Heart right ventricle (tissue), 16 donors: ENCODE measurements around the gene DTNB. TPM values are rescaled to one million over a fixed set of nuclear protein-coding genes. Genes with fewer than 3 reads are reported as not detected.
A peak's percentile ranks its signal among the peaks of the same experiment; 100 is the strongest.

ENCODE experiments used
- ATAC-seq, 8 donors: fragments of 200-7000 bp; cut with Tn5 transposase; one replicate each; pipeline ENCODE4 v1.9.1; 2020; ENCODE audit warnings: mild to moderate bottlenecking in 8 of 8, moderate library complexity in 8 of 8, moderate number of reproducible peaks in 1 of 8
- DNase-seq, 2 donors: peaks; one replicate each; pipeline ENCODE4 v3.0.0-alpha.2; 2020
- H3K27ac ChIP-seq, 10 donors: fragments of 200-600 bp; sonication (generic) in 2 of 10; one replicate each; pipeline versions ENCODE4 v1.5.0 to v1.8.0; 2020 to 2022; ENCODE audit warnings: mild to moderate bottlenecking in 3 of 10
- H3K27me3 ChIP-seq, 7 donors: fragments of 200-600 bp; one replicate each; pipeline ENCODE4 v1.8.0; 2021 to 2022; ENCODE audit warnings: mild to moderate bottlenecking in 2 of 7
- H3K36me3 ChIP-seq, 9 donors: fragments of 200-600 bp; sonication (generic) in 1 of 9; one replicate each; pipeline versions ENCODE4 v1.5.0 to v1.8.0; 2020 to 2022; ENCODE audit warnings: mild to moderate bottlenecking in 2 of 9
- H3K4me1 ChIP-seq, 9 donors: fragments of 200-600 bp; sonication (generic) in 1 of 9; one replicate each; pipeline versions ENCODE4 v1.5.0 to v1.8.0; 2020 to 2022; ENCODE audit warnings: mild to moderate bottlenecking in 4 of 9
- H3K4me3 ChIP-seq, 10 donors: fragments of 200-600 bp; sonication (generic) in 2 of 10; one replicate each; pipeline versions ENCODE4 v1.5.0 to v1.8.0; 2020 to 2022; ENCODE audit warnings: mild to moderate bottlenecking in 7 of 10, moderate library complexity in 2 of 10
- H3K9me3 ChIP-seq, 11 donors: fragments of 200-600 bp in 10 of 11; sonication (generic) in 2 of 11; one replicate each; pipeline versions ENCODE4 v1.5.0 to v1.8.0; 2013 to 2022; ENCODE audit warnings: mild to moderate bottlenecking in 2 of 11, control low read depth in 1 of 11, moderate library complexity in 1 of 11
- WGBS, 2 donors: extraction: QIAGEN DNeasy Blood & Tissue Kit; methylation state at CpG; one replicate each; pipeline ENCODE4 v1.1.7; 2013; ENCODE audit warnings: inconsistent platforms in 1 of 2; 5-methylcytosine and 5-hydroxymethylcytosine counted together
- intact Hi-C, 10 donors: fragments of 100-400 bp; cut with DNase I; formaldehyde crosslinking; loops; one replicate each; pipeline versions ENCODE4 v1.11.1 to v1.14.2; 2022
- polyA plus RNA-seq, 2 donors: library from polyadenylated mRNA; stranded (reverse); fragments of 200-250 nt; gene quantifications; one replicate each; pipeline ENCODE4 v1.2.3, GENCODE V29; 2013
- total RNA-seq, 10 donors: library from RNA; stranded (reverse); fragmentation: NEBNext Ultra II Directional in 3 of 10; extraction: Animal tissue kit (Norgen Biotek cat#: 25700) in 3 of 10; gene quantifications; one replicate each; pipeline versions ENCODE4 v1.2.1 to v1.2.4, GENCODE V29; 2021 to 2023
- TF ChIP-seq, protein P1 (sequence below), 9 donors: fragments of 200-600 bp; sonication (generic) in 2 of 9; IDR thresholded peaks; one replicate each; pipeline versions ENCODE4 v1.5.0 to v1.8.0; 2021 to 2022; ENCODE audit warnings: antibody characterized with exemption in 9 of 9, mild to moderate bottlenecking in 5 of 9, moderate library complexity in 1 of 9
- donor health status: Arrhythmogenic right ventricular cardiomyopathy.
- donor health status: ischemic (EF 13 %, LVEDD 7.1; RV severe dilation, severe dysfunction).
- donor health status: healthy with polysubstance abuse.
- donor health status: DM: no; HTN: yes; CAD: no.
- donor health status: DM: no; HTN: no; CAD: no.
- donor health status: ischemic (EF 25% LVEDD 6.9; RV normal size, moderate dysfunction).
- donor health status: ischemic (EF 25% LVEDD 5.7; RV mildly dilated, moderate dysfunction).
- donor health status: healthy.
- donor health status: DM: yes; HTN: yes; CAD: no.
- donor health status: Ischemic cardiomyopathy.
- donor health status: ischemic (EF 35%, LVEDD 5.7; RV mildly dilated, moderate dysfunction).
- donor health status: nonischemic (EF 11% LVEDD 7.7; RV severe dilation, severe dysfunction).
- donor health status: DM: yes; HTN: yes; CAD: no.
- donor health status: PGD.
- donor health status: ischemic (EF 29% LVEDD 5.4; RV normal size, mild dysfunction).
- donor health status: nonischemic (EF 23%, LVEDD 6.1; RV moderate dilation, normal function).

DTNB gene
- total and polyA plus RNA-seq, 12 donors: 2.8 to 11.3 (median 7.8) TPM

DNA sequence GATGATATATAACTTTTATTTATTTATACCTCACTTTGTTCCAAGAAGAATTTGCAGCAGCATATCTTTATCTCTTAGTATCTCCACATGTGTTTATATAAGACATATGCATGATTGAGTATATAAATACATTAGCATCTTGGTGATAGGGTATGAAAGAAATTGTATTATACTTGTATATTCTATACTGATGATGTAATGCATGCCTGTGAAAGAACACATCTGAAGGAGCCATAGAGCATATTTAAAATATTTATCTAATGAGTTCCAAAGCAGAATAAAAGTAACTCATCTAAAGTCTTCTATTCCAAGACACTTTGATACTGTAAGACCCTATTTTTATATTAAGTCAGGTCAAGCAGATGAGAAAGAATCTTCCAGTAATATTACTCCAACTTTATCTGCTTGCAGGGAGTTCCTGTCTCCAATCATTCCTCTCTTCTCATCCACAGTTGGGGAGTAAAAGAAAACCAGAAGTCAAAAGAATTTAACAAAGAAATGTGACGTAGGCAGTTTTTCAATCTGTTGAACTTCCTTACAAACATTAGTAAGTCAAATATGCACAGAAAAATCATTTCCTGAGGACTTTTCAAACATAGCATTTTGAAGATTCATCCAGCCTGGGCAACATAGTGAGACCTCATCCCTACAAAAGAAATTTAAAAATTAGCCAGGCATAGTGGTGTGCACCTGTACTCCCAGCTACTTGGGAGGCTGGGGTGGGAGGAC, 76.7 kb downstream of the DTNB start:
- ATAC-seq (no peak), DNase-seq (no peak)
- H3K4me3 ChIP-seq: no peak overlapping the region
- H3K27me3 ChIP-seq: no peaks in the 10 kb centered on the region
- peak overlapping the region in 1 of 10 donors; percentile 65 for H3K27ac ChIP-seq
- no peaks in the 10 kb centered on the region for H3K9me3 ChIP-seq
- H3K4me1 ChIP-seq: peaks cover 0 to 26% (median 0%) of the 10 kb centered on the region in 9 donors
- no peaks in the 10 kb centered on the region for H3K36me3 ChIP-seq
- TF ChIP-seq, protein P1, sequence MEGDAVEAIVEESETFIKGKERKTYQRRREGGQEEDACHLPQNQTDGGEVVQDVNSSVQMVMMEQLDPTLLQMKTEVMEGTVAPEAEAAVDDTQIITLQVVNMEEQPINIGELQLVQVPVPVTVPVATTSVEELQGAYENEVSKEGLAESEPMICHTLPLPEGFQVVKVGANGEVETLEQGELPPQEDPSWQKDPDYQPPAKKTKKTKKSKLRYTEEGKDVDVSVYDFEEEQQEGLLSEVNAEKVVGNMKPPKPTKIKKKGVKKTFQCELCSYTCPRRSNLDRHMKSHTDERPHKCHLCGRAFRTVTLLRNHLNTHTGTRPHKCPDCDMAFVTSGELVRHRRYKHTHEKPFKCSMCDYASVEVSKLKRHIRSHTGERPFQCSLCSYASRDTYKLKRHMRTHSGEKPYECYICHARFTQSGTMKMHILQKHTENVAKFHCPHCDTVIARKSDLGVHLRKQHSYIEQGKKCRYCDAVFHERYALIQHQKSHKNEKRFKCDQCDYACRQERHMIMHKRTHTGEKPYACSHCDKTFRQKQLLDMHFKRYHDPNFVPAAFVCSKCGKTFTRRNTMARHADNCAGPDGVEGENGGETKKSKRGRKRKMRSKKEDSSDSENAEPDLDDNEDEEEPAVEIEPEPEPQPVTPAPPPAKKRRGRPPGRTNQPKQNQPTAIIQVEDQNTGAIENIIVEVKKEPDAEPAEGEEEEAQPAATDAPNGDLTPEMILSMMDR (IDR thresholded peaks at IDR 0.05): no peak
- intact Hi-C loops: no loop called here
- 76 to 93% methylated on average over 1 of the region's 1 CpG for WGBS, 2 donors

DNA sequence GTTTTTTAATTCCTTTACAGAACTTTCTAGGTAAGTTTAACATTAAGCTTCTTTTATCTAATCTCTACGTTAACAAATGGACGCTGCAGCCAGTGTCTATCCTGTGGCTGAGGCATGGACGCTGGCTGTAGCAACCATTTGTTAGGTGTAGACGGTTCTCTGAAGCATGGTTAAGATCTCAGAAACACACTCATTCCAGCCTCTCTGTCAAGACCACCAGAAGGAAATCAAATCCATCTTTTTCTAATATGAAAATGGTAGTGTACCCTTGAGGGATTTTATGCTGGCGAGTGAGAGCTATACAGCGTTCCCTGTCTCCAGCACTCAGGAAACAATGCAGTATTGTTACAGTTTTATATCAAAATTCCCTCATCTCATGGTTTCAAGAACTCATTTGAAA, 78.0 kb downstream of the DTNB start:
- Histone ChIP-seq H3K27me3 (no peaks in the 10 kb centered on the region), H3K4me1 (peaks cover 0 to 37% (median 0%) of the 10 kb centered on the region in 9 donors), H3K4me3 (no peak overlapping the region), H3K27ac (no peak overlapping the region), H3K9me3 (no peaks in the 10 kb centered on the region), H3K36me3 (no peaks in the 10 kb centered on the region)
- ATAC-seq (no peak), DNase-seq (no peak)
- TF ChIP-seq, protein P1 (IDR thresholded peaks at IDR 0.05): no peak
- WGBS, 2 donors: 88 to 93% methylated on average over 6 of the region's 6 CpGs
- intact Hi-C loops: no loop called here

- WGBS, 2 donors: 96 to 98% methylated on average over 3 of the region's 3 CpGs
- ATAC-seq: no peak
- Histone ChIP-seq H3K4me1 (peaks cover 0 to 39% (median 0%) of the 10 kb centered on the region in 9 donors), H3K9me3 (no peaks in the 10 kb centered on the region), H3K4me3 (no peak overlapping the region), H3K27me3 (no peaks in the 10 kb centered on the region), H3K36me3 (no peaks in the 10 kb centered on the region), H3K27ac (no peak overlapping the region)
- DNase-seq: no peak
- TF ChIP-seq, protein P1 (IDR thresholded peaks at IDR 0.05): no peak
- intact Hi-C loops: no loop called here
Measured at GRCh38 chr2:25594991-25595390, 78.4 kb downstream of the DTNB start.

DNA sequence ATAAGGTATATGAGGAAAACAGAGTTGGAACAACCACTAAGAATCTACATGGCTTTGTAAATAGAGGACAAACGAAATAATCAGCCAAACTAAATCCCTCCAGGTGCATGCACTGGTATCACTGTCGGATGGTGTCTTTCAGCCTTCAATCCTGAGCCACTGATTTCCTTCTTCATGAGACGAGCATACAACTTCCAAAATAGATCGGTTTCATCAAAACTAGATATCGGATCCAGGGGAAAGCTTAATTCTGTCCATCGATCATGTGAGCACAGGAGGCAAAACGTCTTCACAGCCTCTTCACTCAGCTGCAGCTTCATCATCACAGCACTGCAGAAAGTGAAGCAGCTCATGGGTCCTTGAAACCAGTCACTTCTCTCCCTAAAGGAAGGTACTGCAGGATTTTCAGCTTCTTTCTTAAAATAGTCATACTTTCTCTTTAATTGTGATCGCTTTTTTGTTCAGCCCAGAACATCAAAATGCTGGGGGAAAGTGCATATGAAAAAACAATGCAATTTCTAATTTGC, 80.5 kb downstream of the DTNB start:
- H3K4me3 ChIP-seq: peak overlapping the region in 8 of 10 donors; percentile 4 to 43 (median 30)

More for the DNA sequence above, 80.5 kb downstream of the DTNB start:
- TF ChIP-seq, protein P1 (IDR thresholded peaks at IDR 0.05): no peak
- WGBS, 2 donors: 64 to 83% methylated on average over 8 of the region's 8 CpGs
- peak in 3 of 8 donors; percentile 19 to 46 (median 37) for ATAC-seq
- peaks cover 0 to 29% (median 0%) of the 10 kb centered on the region in 9 donors for H3K4me1 ChIP-seq
- no peaks in the 10 kb centered on the region for H3K9me3 ChIP-seq
- H3K27me3 ChIP-seq: no peaks in the 10 kb centered on the region
- peak overlapping the region in 7 of 10 donors; percentile 6 to 63 (median 51) for H3K27ac ChIP-seq
- no peaks in the 10 kb centered on the region for H3K36me3 ChIP-seq
- intact Hi-C loops: no loop called here
- DNase-seq: no peak
